OCI-M1 (cell line): Measurements from ENCODE around the gene SLC15A1.
A peak's percentile ranks its signal among the peaks of the same experiment; 100 is the strongest.

Source experiments
- DNase-seq: peaks from one replicate; lab custom pipeline; 2025; lab: John Stamatoyannopoulos, UW

The SLC15A1 gene

GRCh38 chr13:98693756-98694155 lies 58.7 kb downstream of the SLC15A1 start:
- DNase-seq, result no peak

- no peak for DNase-seq
Observed at GRCh38 chr13:98691360-98691759, 61.1 kb downstream of the SLC15A1 start.

- no peak for DNase-seq
Observed at GRCh38 chr13:98690348-98691022, 62.0 kb downstream of the SLC15A1 start.

GRCh38 chr13:98689347-98689968 lies 63.0 kb downstream of the SLC15A1 start:
- no peak for DNase-seq

GRCh38 chr13:98688373-98688772 lies 64.1 kb downstream of the SLC15A1 start:
- DNase-seq, result no peak

GRCh38 chr13:98687319-98687718 lies 65.2 kb downstream of the SLC15A1 start:
- no peak for DNase-seq

GRCh38 chr13:98686270-98686669 lies 66.2 kb downstream of the SLC15A1 start:
- no peak for DNase-seq

- no peak for DNase-seq
Observed at GRCh38 chr13:98685146-98685545, 67.3 kb downstream of the SLC15A1 start.

- DNase-seq, result no peak
Observed at GRCh38 chr13:98681049-98681448, 71.4 kb downstream of the SLC15A1 start.

GRCh38 chr13:98678741-98679140 lies 73.7 kb downstream of the SLC15A1 start:
- DNase-seq, result no peak

- no peak for DNase-seq
Observed at GRCh38 chr13:98677398-98677797, 75.1 kb downstream of the SLC15A1 start.

- DNase-seq, result no peak
Observed at GRCh38 chr13:98676239-98676638, 76.2 kb downstream of the SLC15A1 start.

- no peak for DNase-seq
Observed at GRCh38 chr13:98675837-98676236, 76.6 kb downstream of the SLC15A1 start.

GRCh38 chr13:98675066-98675465 lies 77.4 kb downstream of the SLC15A1 start:
- DNase-seq, result no peak

- DNase-seq, result peak; percentile 79
Observed at GRCh38 chr13:98672947-98673613, 79.4 kb downstream of the SLC15A1 start.

GRCh38 chr13:98668155-98668554 lies 84.3 kb downstream of the SLC15A1 start:
- DNase-seq, result no peak

- no peak for DNase-seq
Observed at GRCh38 chr13:98665638-98665995, 86.9 kb downstream of the SLC15A1 start.

GRCh38 chr13:98664924-98665637 lies 87.4 kb downstream of the SLC15A1 start:
- DNase-seq, result no peak

GRCh38 chr13:98664510-98664909 lies 88.0 kb downstream of the SLC15A1 start:
- DNase-seq, result no peak

- no peak for DNase-seq
Observed at GRCh38 chr13:98664047-98664446, 88.4 kb downstream of the SLC15A1 start.

- no peak for DNase-seq
Observed at GRCh38 chr13:98658131-98658530, 94.3 kb downstream of the SLC15A1 start.

- DNase-seq, result no peak
Observed at GRCh38 chr13:98657506-98658085, 94.9 kb downstream of the SLC15A1 start.
